SK-N-SH (cell line): ENCODE results near the gene CNOT1.

Source experiments
- CTCF ChIP-seq: fragments of 200-600 bp; sonication (generic); IDR thresholded peaks from 2 replicates; pipeline ENCODE4 v1.6.1; 2017; ENCODE audit warnings: antibody characterized with exemption, mild to moderate bottlenecking, moderate library complexity
- EZH2phosphoT487 ChIP-seq: fragments of 200-600 bp; sonication (generic); IDR thresholded peaks from 2 replicates; pipeline ENCODE4 v1.6.1; 2017; ENCODE audit warnings: low read depth, mixed run types, mild to moderate bottlenecking, antibody characterized with exemption, moderate library complexity, borderline replicate concordance
- FOSL2 ChIP-seq: IDR thresholded peaks from 2 replicates; pipeline ENCODE4 v1.4.0; 2012; ENCODE audit warnings: low read depth, mild to moderate bottlenecking, moderate library complexity, borderline replicate concordance
- PBX3 ChIP-seq: IDR thresholded peaks from 2 replicates; pipeline ENCODE4; 2012
- SIN3A ChIP-seq: IDR thresholded peaks from 2 replicates; pipeline ENCODE4 v1.6.1; 2012; ENCODE audit warnings: low read depth, mild to moderate bottlenecking, low read length, moderate library complexity, borderline replicate concordance
- YY1 ChIP-seq: IDR thresholded peaks from 2 replicates; pipeline ENCODE4 v1.4.0; 2012; ENCODE audit warnings: low read depth, mild to moderate bottlenecking

- TF ChIP-seq FOSL2 (no peak), CTCF (no peak), PBX3 (no peak), SIN3A (no peak), EZH2phosphoT487 (no peak), YY1 (no peak)
Observed at GRCh38 chr16:58481931-58482330, 147.7 kb downstream of the CNOT1 start.
